Umbilical cord (tissue), 2 donors: ENCODE data around the gene SEMA5B. TPM values are rescaled to one million over a fixed set of nuclear protein-coding genes. Genes with fewer than 3 reads are reported as not detected.

Experiments
- DNase-seq: peaks from one replicate; pipeline ENCODE4 v3.0.0-alpha.2; 2015; ENCODE audit warnings: low spot score
- total RNA-seq: library from RNA; depleted of rRNA; stranded (reverse); fragments of >200 nt; gene quantifications from one replicate; pipeline ENCODE4 v1.2.3, GENCODE V29; 2014; ENCODE audit warnings: low replicate concordance; ENCODE audit not compliant: insufficient read depth

SEMA5B gene
- total RNA-seq, 1 donor from 2014 or later = 6.0 TPM

DNA sequence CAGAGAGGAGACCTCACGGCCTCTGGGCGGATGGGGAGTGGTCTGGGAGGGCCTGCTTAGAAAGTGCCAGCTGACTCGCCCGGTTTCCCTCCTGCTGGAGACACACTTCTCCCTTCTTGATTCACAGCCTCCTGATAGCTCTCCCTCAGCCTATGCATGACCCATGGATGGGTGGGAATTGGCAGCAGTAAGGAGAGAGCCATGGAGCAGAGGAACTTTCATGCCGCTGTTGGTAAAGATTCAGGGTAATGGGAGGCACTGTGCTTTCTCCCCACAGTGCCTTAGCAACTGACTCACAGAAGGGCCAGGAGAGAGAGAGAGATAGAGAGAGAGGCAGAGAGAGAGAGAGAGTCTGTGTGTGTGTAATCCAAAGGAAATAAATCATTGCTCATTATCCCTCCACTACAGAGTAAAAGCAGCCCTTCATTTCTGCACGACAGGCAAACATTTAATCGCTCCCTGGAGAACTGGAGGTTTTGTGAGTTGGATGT, 82.8 kb downstream of the SEMA5B start:
- peak; percentile 94 for DNase-seq

DNA sequence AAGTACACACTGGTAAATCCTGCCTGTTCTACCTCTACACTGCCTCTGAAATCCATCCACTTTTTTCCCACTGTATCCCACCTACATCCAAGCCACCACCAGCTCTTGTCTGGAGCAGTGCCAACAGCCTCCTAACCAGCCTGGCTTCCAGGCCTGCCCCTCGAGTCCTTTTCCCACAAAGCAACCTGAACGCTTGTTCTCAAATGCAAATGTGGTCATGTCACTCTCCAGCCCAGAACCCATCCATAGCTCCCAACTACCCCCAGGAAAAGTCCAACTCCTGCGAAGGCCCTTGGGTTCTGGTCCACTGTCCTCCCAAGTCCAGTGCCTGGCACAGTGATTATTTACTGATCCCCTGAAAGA, 83.8 kb downstream of the SEMA5B start:
- DNase-seq = no peak

DNA sequence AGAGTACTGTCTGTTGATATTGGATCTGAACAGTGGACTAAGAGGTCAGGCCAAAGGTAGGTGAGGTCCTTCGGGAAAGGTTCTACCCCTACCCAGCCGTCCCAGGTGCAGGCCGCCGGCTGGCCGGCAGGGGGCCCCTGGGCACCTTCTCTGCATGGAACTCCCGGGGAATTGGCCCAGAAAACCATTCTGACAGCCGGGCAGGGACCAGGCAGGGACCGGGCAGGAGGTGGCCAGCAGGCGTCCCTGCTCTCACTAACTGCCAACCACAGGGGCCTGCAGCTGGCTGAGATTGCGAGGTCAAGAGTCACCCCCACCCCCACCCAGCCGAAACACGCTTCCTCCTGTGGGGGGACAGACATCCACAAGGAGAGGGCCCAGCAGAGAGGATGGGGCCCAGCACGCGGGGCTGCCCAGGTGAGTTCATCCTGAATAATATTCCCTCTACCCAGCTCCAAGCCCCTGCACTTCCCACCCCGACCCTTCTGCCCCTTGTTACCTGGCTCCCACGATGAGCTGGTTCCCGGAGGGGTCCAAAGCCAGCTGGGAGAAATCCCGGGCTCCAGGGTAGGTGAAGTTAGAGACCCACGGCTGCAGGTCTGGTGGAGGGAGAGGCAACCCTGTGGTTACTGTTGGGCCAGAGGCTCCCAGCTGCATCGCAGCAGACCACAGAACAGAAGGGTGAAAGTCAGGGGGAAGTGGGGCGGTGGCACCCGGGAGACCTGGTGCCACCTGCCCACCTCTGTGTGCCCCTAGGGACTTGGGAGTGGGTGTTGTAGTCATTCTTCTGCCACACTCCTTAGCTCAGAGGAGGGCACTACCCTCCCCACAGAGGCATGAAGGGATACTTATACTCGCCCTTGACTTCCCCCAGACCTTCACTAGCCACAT, 84.4 kb downstream of the SEMA5B start:
- peak; percentile 46 for DNase-seq

DNA sequence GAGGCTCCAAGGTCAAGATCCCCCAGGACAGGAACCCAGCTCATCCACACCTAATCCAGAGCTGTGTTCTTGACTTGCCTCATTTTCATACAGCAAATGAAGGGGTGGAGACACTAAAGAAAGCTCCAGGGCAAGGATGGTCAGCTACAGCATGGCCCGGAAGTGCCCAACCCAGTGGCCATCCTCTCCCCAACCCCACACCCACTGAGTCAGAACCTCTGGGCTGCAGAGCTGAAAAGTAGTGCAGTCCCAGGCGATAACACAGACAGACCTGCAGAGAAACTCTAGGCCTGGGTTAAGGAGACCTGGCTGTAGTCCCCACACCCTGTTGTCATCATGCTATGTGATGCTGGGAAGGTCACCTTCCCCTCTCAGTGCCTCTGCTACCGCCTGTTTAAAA, 85.3 kb downstream of the SEMA5B start:
- DNase-seq = no peak

DNA sequence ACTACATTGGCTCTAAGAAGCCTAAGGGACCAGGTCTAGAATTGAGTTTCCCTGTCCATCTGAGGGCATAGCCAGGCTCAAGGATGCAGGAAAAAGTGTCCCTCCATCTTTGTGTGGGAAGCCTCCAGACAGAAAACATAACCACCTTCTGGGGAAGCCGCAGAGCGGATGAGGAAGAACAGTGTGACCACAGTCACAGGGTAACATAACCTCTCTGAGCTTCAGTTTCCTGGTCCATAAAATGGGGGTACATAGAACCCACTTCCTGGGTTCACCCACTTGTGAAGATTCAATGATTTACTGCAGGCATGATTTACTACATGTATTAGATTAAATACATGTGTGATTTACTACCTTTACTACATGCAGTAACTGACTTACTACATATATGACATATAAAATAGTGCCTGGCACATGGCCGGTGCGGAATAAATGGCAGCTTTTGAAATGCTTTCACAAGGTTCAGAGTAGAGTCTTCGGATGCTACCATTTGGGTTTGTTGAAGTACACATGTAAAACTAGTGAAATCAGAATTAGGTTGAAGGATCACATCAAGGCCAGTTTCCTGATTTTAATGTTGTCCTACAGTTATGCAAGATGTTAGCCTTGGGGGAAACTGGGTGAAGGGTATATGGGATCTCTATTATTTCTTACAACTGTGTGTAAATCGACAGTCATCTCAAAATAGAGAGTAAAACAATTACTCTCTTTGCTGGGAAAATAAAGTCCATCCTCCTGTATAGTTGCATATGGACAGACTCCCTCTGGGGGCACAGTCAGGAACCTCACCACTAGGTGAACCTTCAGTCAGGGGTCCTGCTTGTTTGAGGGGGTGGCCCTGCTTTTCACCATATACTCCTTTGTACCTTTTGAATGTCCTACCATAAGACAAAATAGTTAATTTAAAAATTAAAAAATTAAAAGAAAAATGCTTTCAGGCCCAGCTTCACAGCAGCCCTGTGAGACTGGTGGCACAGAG, 86.0 kb downstream of the SEMA5B start:
- DNase-seq = no peak

DNA sequence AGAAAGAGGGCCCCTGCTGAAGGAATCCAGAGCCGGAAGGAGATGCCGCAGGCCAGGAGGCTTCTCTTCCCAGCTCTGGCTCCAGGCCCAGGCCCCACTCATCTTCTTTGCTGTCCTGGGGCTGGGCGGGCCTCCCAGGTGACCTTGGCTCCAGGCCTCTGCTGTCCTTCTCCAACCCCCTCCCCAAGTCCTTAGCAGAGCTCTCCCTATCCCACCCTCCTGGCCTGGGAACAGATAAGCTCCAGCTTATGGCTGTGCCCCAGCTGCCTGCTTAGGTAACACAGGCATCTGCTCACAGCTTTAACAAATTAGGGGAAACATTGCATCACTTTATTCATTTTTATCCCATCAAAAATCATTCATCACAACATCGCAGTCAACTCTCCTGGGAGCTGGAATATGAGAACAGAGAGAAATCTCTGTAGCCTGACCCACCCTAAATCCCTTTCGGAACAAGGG, 86.9 kb downstream of the SEMA5B start:
- DNase-seq = peak; percentile 62

DNA sequence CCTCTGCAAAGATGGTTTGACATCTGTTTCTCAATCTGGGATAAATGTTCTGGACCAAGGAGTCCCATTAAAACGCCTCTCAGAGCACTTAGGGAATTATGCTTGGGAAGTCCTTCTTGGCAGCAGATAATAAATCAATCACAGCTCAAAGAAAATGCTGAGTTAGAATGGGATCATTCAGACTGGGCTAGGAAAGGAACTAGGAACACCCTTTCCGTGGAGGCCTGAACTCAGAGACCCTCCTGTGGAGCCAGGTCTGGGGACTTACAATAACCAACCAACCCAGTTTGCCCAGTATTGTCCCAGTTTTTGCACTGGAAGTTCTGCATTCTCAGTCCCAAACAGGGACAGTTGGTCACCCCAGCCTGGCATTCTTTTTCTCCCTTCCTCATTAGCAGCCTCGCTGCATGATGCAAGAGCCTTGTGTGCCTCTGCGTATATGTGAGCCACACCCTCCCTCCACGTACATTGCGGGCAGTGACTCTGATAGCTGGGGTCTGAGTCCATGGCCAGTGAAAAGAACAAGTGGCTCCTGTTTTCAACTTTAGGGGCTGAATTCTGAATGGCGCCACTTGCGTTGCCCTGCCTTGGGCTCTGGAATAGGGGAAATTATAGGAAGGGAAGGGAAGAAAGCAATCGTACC, 88.7 kb downstream of the SEMA5B start:
- no peak for DNase-seq

DNA sequence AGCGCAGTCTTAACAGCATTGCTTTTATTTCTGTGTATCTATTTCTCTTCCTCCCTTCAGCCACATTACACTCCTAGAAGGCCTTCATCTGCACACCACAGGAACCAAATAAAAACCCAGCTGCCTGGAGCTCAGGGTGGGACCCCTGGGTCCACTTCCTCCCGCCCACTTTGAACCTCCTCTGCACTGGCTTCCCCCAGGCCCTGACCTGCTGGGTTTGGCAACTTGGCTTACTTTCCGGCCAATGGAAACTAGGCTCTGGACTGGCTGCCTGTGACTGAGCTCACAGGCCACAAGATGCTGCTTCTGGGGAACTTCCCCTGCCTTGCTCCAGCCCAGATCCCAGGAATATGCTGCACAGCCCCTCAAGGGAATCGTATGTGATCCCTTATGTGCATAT, 89.8 kb downstream of the SEMA5B start:
- no peak for DNase-seq

DNA sequence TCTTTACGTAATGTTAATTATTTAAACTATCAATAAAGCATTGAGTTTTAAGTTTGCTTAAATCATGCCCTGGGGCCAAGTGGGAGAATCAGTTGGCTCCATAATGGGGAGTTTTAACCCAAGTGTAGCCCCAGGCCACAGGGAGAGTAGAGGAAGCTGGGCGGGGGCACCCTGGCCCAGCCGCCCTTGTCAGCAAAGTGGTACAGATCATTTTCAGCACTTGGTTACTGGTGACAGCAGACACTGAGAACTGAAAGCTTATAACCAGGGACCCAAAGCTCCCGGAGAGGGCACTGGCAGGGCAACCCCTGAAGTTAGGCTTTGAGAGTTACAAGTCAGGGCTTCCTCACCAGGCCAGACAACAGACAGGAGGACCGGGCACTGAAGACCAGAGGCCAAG, 90.6 kb downstream of the SEMA5B start:
- DNase-seq = no peak

DNA sequence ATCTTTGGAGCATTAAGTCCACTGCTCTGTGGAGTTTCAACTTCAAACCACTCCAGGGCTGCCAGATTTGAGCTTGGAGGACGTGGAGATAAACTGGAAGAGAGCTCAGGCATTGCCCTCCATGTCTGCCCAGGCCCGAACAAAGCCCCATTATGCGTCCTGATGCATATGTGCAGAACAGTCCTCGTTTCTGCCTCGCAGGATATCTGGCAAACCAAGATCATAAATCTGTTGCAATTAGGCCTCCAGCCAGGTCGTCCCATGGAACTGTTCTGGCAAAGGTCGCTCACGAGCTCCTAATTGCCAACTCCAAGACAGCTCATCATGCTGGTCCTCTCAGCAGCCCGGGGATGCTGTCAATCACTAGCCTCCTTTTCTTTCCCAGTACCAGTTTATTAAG, 91.2 kb downstream of the SEMA5B start:
- peak; percentile 25 for DNase-seq

DNA sequence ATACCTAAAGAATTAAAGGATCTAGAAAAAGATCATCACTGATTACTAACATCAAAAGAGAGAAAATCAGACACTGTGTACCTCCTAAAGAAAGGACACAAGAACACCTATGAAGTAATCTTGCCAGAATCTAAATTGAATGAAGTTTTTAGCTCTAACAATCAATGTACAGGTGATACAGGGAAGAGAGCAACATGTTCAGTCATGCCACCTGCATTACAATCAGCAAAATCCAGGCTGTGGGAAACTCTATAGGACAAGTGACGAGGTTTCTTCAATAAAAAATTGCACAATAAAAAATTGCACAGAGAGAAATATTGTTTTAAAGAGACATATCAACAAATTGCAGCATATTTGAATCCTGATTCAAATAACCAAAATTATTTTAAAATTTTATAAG, 93.3 kb downstream of the SEMA5B start:
- DNase-seq = no peak

DNA sequence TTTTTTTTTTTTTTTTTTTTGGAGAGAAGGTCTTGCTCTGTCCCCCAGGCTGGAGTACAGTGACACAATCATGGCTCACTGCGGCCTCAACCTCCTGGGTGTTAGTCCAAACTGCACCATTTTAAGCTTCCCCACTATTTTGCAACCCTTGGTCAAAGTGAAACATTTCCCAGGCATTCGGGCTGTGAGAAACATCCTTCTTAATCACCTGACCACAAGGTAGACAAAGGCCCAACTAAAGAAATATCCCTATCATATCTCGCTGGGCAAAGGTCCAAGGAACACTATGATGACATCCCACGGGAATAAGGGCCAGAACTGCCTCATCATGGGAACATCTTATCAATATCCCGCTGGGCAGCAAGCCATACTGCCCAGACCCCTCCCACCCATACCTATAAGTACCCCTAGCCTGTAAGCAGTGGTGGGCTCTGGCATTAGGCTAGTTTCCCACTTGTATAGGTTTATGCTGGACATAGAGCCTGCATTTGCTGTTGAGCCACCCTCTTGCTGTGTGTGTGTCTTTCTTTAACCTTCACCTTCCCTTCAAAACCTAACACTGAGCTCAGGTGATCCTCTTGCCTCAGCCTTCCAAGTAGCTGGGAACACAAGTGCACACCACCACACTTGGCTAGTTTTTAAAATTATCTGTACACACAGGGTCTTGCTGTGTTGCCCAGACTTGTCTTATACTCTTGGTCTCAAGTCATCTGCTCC, 95.2 kb downstream of the SEMA5B start:
- no peak for DNase-seq

DNA sequence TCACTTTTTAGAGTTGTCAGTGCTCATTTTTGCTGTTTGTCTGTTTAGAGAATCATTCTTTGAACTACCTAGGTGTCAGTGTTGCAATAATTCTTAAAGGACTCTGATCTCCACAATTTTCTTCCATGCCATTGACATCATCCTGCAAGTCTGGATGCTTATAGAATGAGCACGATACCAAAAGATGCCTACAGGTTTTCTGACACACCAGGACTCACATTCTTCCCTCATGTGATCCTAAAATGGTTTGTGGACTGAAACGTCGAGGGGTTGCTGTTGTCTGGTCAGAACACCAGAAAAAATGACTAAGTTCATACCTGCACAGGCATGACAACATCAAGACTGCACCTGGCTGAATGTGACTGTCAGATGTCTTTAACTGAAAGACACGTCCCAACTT, 95.9 kb downstream of the SEMA5B start:
- no peak for DNase-seq

DNA sequence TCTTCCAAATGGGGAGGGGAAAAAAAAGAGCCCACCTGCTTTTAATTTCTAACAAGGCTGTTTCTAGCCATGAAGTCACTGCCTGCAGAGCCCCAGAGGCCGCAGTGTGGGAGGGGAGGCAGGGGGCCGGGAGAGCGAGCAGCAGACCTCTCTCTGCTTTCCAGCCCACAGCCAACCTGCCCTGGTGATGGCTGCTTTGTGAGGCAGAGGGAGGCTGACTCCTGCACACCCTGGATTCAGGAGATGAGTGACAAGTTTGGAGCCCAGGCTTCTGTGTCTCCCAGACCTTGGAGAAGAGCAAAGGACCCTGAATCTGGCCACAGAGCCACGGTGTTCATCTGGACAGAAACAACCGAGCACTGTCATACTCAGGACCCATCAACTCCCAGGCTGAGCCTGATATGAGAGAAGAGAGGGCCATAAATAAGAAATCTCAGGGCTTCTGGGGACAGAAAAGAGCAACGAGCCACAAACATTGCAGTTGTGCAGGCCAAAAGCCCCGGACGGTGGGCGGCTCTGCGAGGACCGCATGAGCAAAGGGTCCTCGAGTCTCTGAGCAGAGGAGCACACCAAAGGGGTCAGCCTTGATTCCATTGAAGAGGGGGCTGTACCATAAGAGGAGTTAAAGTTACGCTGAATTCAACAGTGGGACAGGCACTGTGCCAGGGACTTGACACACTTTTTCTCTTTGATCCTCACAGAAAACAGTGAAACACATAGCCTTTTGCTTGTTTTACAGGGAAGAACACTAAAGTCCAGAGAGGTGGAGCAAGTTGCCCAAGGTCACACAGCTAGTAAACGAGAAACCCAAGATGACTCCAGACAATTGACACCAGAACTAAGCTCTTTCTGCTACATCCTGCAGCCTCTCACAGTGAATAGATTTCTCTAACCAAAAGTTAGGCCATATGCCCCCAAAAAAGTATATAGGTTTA, 97.2 kb downstream of the SEMA5B start:
- DNase-seq = no peak

DNA sequence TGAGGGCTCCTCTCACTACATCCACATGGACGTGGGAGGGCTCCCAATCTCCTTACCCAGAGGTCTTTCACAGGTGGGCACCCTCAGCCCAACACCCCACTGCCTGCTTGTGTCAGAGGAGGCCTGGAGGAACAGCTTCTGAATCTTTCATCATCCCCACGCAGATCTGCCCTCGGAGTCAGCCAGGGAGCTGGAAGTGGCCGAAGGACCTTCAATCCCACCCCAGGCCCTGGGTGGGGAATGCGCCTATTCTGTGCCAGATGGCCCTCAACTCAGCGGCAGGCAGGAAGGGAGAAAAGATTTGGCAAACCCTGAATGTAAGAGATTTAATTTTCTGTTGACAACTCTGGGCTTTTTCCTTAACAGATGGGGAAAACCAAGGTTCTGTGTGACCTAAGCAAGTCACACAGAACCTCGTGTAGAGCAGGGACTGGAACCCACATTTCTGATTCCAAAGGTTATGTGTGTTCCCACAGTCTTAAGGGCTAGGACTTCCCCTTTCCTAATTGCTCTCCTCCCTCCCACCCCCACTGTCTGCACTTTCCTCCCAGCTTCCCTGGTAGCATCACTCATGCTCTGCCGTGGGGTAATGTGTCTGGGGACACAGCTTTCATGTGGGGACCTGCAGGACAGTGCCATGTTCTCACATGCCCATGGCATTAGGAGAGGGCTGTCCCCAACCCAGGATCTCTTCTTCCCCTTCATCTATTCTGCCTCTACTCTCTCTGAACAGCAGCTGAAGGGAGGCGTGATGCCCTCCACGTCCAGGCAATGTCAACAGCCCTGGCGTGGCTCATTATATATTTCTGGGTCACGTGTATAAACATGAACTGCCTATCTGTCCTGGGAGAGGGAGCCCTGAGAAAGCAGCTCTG, 98.1 kb downstream of the SEMA5B start:
- no peak for DNase-seq

DNA sequence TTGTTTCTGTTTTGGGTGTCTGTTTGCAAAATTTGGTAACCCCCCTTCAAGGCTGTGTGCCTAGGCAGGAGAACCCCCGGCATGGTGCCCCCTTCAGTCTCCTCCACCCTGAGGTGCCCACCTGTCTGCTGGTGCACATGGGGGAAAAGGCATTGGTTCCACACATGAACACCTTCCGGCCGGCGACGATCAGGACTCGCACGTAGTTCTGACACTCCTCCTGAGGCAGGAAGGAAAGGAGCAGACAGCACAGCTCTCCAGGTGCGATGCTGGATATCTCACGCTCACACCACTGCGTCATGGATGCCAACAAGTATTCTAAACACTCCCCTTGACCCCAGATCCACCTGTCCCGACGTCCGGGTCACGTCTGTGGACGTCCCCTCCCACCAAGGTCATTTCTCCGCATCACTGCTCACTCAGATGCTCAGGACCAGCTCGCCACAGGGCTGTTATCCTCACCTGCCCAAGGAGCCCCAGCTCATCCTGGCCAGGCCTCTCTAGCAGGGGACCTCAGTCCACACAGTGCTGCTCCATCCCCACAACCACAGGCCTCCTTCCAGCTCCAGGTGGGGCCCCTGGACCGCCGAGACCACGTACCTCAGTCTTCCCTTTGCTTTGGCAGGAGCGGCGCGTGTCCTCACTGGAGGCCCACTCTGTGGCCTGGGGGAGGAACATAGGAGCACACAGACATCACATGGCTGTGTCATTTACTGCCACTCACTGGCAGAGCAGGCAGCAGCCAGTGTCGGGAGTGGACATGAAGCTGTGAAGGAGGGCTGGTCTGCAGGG, 99.0 kb downstream of the SEMA5B start:
- DNase-seq = no peak

DNA sequence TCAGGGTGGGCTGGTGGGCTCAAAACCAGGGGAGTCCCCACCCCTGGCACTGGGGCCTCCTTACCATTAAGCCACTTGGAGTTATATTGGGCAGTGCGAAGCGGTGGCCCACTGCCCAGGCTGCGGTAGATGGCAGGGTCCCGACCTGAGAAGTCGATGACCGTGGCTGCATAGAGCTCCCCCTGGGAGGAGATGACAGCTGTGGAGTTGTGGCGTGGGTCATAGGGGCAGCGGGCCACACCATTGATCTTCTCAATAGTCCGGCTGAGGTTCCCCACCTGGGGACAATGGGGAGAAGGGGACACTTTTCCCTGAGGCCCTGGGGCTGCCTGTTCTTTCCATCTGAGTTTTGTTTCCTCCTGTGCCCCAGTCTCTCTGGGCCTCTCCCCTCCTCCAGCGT, 99.8 kb downstream of the SEMA5B start:
- no peak for DNase-seq

DNA sequence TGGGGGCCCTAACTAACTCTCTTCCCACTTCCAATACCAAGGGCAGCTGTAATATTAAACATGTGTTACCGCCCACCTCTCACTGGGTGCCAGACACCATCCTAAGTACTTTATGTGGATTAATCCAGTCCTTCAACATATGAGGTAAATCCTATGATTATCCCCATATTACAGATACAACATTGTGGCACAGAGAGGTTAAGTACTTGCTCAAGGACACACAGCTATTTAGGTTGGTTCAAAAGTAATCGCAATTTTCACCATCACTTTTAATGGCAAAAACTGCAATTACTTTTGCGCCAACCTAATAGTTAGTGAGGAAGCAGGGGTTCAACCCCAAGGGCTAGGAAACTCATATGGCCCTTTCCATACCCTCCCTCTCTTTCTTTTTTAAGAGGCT, 100.8 kb downstream of the SEMA5B start:
- DNase-seq = no peak
